HG03025 (cell line): Measurements from ENCODE around the gene UGT1A9.

ENCODE experiments used
- ATAC-seq: cut with Tn5 transposase; IDR thresholded peaks from one replicate; pipeline ENCODE4 v1.9.1; 2021; ENCODE audit warnings: mild to moderate bottlenecking, moderate library complexity; ENCODE audit not compliant: unreplicated experiment, low FRiP score

UGT1A9 gene

DNA sequence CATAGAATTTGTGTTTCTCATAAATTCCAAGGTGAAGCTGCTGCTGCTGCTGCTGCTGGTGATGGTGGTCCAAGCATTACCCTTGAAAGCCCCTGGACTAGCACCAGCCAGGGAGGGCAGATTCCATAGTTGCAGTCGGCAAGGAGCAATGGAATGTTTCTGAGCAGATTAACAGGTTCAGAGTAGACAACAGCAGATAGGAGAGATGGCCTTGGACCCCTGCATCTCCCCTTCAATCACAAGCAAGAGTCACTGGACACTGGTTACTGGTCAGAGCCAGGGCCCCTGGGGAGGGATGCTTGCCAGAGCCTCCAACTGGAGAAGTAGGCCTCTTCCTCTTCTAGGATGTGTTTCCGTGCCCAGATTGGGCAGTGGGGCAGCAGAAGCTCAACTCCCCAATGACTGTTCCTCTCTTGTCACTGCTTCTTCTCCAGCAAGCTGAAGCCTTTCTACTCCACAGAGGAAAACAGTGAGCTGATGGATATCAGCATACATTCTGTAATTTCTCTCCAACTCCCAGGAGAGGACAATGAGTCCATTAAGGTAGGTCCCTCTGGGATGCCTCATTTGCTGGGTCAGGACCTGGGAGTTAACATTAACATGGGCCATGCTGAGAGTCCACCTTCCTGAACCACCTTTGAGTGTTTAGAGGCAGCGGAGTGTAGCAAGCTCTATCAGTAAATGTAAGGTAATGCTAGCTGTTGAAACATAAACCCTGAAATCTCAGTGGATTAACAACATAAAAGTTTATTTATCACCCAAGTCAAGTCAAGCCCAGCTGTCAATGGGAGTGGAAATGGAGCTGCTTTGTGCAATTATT lies 141.7 kb downstream of the UGT1A9 start:
- no peak for ATAC-seq

DNA sequence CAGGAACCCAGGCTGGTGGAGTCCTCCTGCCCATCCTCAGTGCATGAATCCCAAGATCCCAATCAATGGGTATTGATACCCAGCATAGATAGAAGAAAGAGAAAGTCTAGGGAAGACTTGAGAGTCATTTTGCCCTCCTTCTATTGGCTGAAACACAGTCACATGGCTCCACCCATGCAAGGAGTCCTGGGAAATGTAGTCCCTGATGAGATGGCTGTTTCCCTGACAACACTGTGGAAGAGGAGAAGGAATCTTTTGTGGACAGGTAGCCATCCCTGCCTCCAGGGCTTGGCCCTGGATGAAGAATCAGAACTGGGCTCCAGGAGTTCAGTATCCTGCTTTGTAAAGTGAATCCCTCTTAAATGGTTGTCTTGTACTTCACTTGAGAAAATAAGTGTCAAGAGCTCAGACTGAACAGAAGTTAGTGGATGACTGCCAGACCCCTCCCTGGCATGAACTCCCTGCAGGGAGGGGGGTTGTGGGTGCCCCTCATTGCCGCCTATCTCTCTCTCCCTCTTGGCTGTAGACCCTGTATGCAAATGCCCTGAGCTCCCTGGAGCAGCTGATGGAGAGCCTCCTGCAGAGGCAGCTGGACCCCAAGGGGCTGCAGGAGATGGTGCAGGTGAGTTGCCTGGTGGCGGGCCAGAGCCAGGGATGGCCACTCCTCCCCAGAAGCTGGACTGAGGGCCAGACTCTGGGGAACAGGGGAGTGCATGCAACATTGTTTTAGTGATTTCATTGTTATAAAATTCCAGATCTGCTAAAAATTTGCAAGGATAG lies 142.5 kb downstream of the UGT1A9 start:
- no peak for ATAC-seq

DNA sequence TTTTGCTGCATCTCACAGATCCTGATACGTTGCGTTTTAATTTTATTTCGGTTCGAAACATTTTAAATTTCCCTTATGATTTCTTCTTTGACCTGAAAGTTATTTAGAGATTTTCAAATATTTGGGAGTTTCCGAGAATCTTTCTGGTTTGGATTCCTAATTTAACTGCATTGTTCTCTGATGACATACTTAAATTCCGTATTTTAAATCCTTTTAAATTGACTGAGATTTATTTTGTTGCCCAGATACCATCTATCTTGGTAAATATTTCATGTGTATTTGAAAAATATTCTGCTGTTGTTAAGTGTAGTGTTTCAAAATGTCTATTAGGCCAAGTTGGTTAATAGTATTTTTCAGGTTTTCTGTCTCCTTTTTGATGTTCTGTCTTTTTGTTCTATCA lies 144.2 kb downstream of the UGT1A9 start:
- no peak for ATAC-seq

DNA sequence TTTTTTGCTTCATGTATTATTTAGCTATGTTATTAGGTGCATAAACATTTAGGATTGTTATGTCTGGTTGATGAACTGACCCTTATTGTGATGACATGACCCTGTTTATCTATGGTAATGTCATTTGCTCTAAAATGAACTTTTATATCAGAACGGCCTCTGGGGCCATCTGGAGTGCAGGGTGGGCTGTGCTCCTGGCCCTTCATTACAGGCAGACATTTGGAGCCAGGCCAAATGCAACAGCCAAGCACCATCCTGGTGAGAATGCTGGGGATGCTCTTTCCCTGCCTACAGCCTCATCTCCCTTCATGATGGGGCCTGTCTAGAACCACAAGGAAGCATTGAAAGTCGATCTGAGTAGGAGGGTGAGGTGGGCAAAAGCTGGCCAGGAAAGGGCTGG lies 144.6 kb downstream of the UGT1A9 start:
- ATAC-seq = no peak

DNA sequence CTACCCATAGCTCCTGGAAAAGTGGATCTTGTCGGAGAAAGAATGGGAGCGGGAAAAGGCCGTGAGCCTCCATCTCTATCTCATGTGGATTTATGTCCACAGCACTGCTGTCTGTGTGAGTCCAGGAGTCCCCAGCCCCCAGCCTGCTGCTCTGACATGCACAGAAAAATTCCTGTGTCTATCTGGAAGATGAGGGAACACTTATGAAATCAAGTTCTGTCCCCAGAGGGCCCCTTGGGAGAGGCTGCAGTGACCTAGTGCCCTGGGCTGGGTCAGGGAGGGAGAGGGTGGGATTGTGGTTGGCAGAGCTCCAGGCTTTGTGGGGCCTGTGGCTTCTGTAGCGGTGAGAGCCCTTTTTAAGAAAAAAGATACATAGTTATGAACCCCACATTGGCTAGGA lies 145.1 kb downstream of the UGT1A9 start:
- no peak for ATAC-seq

DNA sequence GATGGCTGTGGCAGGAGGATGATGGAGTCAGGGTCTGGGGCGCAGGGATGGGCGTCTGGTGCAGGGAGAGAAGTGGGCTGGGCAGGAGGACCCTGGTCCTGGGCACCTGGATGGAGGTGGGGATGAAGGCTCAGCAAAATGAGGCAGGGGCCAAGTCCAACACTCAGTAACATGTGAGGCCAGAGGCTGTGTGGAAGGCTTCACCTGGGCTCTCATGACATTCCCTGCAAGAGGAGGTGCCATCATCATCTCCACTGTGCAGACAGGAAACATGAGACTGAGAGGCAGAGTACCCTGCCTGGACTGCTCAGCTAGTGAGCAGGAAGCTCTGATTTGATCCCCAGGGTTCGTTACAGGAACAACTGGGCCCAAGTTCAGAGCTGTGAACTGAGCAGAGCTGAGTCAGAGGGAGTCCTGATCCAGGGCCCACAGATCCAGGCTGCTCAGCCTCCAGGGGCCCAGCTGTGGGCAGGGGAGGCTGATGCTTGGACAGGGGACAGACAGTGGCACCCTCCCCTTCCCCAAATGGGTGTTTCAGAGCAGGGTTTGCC lies 145.7 kb downstream of the UGT1A9 start:
- ATAC-seq = no peak

DNA sequence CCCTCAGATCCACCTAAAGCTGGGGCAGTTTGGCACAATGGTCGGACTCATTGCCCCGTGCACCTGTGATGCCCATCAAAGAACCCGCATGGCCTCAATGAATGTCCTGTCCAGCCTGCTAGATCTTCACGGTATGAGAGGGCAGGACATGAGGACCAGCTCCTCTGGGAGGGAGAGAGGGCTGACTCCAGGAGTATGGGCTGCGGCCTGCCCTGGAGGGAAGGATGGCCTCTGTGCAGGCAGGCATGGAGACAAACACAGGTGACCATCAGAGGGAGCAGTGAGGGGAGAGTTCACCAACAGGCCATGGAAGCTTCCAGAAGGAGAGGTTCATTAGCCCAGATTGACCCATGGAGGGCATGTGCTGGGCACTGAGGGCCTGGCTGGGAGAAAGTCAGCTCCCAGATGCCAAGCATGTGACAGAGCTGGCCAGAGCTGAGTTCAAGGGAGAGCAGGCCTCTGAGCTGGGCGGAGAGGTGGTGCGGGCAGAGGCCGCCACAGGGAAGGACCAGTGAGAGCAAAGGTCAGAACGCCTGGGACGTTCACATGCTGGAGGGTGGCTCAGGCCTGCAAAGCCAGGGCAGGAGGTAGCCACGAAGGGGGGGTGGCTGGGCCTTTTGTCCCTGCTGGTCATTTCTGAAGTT lies 146.4 kb downstream of the UGT1A9 start:
- no peak for ATAC-seq

DNA sequence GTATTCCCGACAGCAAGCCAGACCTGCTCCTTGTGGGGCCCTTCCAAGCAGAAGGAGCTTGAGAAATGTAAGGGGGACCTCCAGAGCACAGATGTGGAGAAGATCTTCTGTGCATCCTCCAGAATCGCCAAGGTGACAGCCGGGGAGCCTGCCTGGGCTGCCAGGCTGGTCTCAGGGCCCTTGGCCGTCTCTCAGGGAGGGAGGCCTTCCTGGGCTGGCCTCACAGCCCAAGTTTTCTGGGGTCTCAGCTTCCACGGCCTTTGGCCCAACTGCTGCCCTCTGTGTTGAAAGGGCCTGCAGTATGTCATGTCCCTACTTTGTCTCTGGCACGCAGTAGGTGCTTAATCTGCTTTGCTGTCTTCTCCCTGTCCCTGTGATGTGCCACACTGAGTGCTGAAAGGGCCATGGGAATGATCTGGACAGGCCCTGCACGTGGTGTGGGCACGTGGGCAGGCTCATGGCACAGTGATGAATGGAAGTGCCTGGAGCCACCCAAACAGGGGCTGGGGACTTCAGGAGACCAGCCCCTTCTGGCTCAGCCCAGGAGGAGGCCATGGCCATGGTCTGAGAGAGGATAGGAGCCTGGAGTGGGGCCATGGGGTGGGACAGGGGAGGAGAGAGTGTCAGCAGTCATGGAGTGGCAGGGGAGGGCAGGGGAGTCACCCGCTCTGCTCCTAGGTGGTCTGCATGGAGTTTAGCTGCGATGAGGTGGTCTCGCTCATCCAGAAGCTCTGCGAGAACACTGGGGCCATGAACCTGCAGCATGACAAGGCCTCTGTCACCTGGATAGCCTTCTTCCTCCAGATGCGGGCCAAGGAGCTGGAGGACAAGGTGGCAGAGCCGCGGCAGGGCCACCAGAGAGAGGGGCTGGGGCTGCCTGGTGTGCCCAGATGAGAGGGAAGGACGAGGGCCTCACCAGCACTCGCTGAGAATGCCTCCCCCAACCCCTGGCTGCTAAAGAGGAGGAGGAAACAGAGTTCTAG lies 147.2 kb downstream of the UGT1A9 start:
- ATAC-seq = no peak

DNA sequence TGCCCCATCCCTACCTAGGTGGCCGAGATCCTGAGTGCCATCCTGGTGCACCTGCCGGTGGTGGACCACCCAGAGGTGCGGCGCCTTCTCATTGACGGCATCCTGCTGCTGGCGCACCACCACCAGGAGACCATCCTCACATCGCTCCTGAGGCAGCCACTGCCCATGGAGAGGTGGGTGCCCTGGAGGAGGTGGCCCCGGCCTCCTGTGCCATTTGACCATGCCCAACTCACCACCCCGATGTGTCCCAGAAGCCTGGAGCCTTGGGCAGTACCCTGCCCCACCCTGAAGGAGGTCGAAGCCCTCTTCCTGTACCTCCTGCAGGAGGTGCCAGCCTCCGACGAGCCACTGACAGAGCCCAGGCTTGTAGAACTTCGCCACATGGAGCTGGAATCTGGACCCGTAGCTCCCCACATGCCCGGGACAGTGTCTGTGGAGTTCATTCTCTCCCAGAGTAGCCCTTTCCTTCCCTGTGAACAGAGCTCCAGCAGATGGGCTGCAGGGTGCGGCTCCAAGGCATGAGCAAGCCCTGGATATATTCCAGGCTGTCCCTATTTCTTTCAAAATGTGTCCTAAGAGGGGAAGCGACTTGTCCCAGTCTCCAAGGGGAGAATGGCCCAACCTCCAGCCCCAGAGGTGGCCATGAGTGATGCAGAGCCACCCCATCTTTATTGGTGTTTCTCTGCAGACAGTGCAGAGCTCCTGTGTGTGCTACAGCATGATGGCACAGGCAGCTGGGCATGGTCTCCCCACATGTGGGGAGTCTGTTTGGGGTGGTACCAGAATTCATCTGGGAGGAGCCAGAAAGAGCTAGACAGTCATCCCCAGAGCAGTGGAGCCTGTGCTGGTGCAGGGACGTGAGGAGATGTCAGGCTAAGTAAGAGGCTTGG lies 148.4 kb downstream of the UGT1A9 start:
- no peak for ATAC-seq

DNA sequence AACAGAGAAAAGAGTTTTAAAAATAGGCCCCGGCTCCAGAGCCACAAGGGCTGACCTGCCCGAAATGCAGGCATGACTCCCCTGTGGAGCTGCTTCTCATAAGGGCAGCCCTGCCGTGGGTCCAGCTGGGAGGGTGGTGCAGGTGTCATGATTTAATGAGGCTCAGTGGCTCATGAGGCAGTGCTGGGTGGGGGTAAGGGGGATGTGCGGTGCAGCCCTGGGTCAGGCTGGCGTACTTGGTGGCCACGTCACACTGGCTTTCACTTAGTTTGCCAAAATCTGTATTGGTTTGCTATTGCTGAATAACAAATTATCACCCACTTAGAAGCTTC lies 149.0 kb downstream of the UGT1A9 start:
- no peak for ATAC-seq

DNA sequence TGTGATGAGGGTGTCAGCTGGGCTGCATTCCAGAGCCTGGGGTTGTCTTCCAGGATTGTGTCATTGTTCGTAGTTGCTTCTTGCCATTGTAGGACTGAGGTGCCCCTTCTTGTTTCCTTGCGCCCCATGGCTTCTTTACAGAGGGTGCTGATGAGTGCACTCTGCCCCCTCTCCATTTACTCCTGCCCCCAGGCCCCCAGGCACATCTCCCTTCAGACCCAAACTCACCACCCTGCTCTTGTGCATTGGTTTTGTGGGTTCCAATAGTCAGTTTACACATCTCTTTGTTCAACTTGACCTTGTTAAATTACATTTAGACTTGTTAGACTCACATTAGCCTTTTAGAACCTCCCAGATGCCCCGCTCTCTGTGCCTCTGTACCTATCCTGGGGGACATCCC lies 149.5 kb downstream of the UGT1A9 start:
- ATAC-seq = no peak

DNA sequence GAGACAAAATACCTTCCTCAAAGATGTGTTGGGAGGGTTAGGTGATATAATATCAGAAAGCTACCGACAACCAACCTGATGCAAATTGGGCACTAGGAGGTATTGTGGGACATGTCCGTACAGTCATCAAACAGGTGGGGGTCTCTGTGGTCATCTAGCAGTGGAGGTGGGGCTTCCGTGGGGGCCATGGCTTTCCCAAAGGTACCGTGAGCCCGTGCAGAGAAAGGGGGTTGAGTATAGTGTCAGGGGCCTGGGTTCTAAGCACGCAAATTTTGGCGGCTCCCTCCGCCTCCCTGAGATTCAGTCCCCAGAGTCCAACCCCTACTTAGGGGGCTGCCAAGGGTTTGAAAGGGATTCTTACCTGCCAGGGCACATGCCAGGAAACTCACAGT lies 150.0 kb downstream of the UGT1A9 start:
- no peak for ATAC-seq

DNA sequence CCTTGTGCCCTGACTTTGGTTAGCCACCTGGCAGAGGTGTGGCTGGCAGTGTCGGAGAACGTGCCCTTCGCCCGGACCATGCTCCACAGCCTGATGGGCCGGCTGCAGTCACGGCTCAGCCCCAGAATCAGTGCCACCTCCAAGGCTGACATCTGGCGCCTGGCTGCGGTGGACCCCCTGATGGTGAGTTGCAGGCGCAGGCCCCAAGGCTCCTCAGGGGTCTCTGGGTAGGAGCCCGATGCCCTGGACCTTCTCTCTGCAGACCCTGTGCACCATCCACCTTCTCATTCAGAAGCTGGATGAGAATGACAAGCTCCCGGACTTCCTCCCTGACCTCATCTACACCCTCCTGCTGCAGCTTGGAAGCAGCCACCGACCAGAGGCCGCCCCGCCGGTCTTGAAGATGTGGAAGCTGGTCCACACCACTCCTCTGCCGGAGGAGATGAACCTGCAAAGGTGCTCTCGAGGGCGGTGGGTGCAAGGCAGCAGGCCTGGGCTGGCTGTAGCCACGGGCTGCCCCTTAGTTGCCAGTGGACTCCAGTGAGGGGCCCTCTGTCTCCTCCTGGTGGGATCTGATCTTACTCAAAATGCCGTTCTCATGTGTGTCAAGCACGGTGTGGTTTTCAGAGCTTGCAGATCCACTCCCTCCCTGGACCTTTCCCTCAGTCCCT lies 150.5 kb downstream of the UGT1A9 start:
- no peak for ATAC-seq
